Thyroid gland (tissue), 4 donors: ENCODE measurements around the gene KRT73.

Experiments used
- CTCF ChIP-seq, 6 experiments: fragments of 200-600 bp in 3 of 6; fragments of 450-650 bp in 3 of 6; sonication (generic) in 3 of 6; IDR thresholded peaks; one replicate each; pipeline ENCODE4 v1.5.1; 2016 to 2019; ENCODE audit warnings: antibody characterized with exemption in 6 of 6, mild to moderate bottlenecking in 2 of 6, inconsistent platforms in 1 of 6, moderate library complexity in 1 of 6
- POLR2A ChIP-seq, 2 donors: fragments of 450-650 bp; IDR thresholded peaks; one replicate each; pipeline ENCODE4 v1.6.1; 2017; ENCODE audit warnings: antibody characterized with exemption in 2 of 2, mild to moderate bottlenecking in 2 of 2, moderate library complexity in 1 of 2

- TF ChIP-seq CTCF (IDR thresholded peaks at IDR 0.05) (no peak), POLR2A (IDR thresholded peaks at IDR 0.05) (no peak)
Measured at GRCh38 chr12:52600071-52600470, 18.3 kb downstream of the KRT73 start.
